A673 (cell line): ENCODE measurements around the gene ATP2A3. TPM values are rescaled to one million over a fixed set of nuclear protein-coding genes. Genes with fewer than 3 reads are reported as not detected.

Experiments used
- BruUV-seq: library from RNA; stranded (reverse); fragments of 400-500 nt; replicated peaks from 2 replicates; lab custom pipeline; 2021; lab: Mats Ljungman, UMichigan
- CTCF ChIA-PET: fragments of 300-600 bp; sonication (Branson Sonifier 250); formaldehyde crosslinking; loops from one replicate; lab custom pipeline; 2022; ENCODE audit warnings: antibody characterized with exemption; lab: Charles Lee
- POLR2A ChIA-PET: fragments of 300-600 bp; sonication (Branson Sonifier 250); formaldehyde crosslinking; loops from one replicate; lab custom pipeline; 2022; ENCODE audit warnings: antibody characterized with exemption; ENCODE audit not compliant: low non-redundant PET; lab: Charles Lee
- DNase-seq: peaks from one replicate; pipeline ENCODE4 v3.0.0-alpha.2; 2015; ENCODE audit warnings: low spot score
- H3K27ac ChIP-seq: fragments of 200-600 bp; sonication (generic); 2 replicates; pipeline ENCODE4 v1.5.1; 2016; ENCODE audit warnings: mixed run types, low read depth, mild to moderate bottlenecking, mixed read lengths, antibody characterized with exemption, low read length; ENCODE audit not compliant: poor library complexity, severe bottlenecking
- H3K27me3 ChIP-seq: fragments of 200-600 bp; sonication (generic); replicated peaks from 2 replicates; pipeline ENCODE4 v1.6.1; 2017; ENCODE audit warnings: mixed run types, low read depth, mild to moderate bottlenecking, mixed read lengths, antibody characterized with exemption, low read length; ENCODE audit not compliant: insufficient read depth, poor library complexity
- H3K36me3 ChIP-seq: fragments of 200-600 bp; sonication (generic); 2 replicates; pipeline ENCODE4 v1.6.1; 2016; ENCODE audit warnings: mixed run types, mild to moderate bottlenecking, mixed read lengths, antibody characterized with exemption, low read length; ENCODE audit not compliant: insufficient read depth, poor library complexity, severe bottlenecking
- H3K4me1 ChIP-seq: fragments of 200-600 bp; sonication (generic); 2 replicates; pipeline ENCODE4 v1.6.1; 2017; ENCODE audit warnings: mixed run types, mild to moderate bottlenecking, mixed read lengths, antibody characterized with exemption, low read length; ENCODE audit not compliant: insufficient read depth, poor library complexity, severe bottlenecking
- H3K4me3 ChIP-seq: fragments of 200-600 bp; sonication (generic); 2 replicates; pipeline ENCODE4 v1.5.1; 2016; ENCODE audit warnings: low read depth, mixed run types, mild to moderate bottlenecking, mixed read lengths, low read length; ENCODE audit not compliant: poor library complexity, severe bottlenecking
- H3K9me3 ChIP-seq: fragments of 200-600 bp; sonication (generic); 2 replicates; pipeline ENCODE4 v1.6.1; 2016; ENCODE audit warnings: mixed run types, low read depth, mild to moderate bottlenecking, mixed read lengths, antibody characterized with exemption, low read length; ENCODE audit not compliant: poor library complexity, severe bottlenecking
- CTCF ChIP-seq: fragments of 300-800, 200-600 bp; sonication (generic); conservative IDR thresholded peaks from 2 replicates; pipeline ENCODE4 v1.5.1; 2017; ENCODE audit warnings: low read depth, mild to moderate bottlenecking, antibody characterized with exemption, low read length, moderate library complexity, mixed read lengths
- EZH2 ChIP-seq: fragments of 200-600 bp; sonication (generic); IDR thresholded peaks from 2 replicates; pipeline ENCODE4 v1.6.1; 2017; ENCODE audit warnings: borderline replicate concordance, low read depth, mild to moderate bottlenecking, mixed read lengths, antibody characterized with exemption, low read length; ENCODE audit not compliant: poor library complexity, severe bottlenecking
- intact Hi-C: fragments of 100-400 bp; cut with micrococcal nuclease; formaldehyde crosslinking; loops from one replicate; pipeline ENCODE4 v1.10.0; 2022; ENCODE audit not compliant: unreplicated experiment
- total RNA-seq: library from RNA; stranded (reverse); gene quantifications from 2 replicates; pipeline ENCODE4 v1.2.3, GENCODE V29; 2021

ATP2A3 gene
- total RNA-seq, 1 experiment from 2014 or later, result 0.17 TPM

- H3K36me3 ChIP-seq, result peaks cover 13% of the 10 kb centered on the region
- POLR2A ChIA-PET, result no interaction called here
- H3K27ac ChIP-seq, result no peak overlapping the region
- no peak for DNase-seq
- H3K9me3 ChIP-seq, result no peaks in the 10 kb centered on the region
- H3K4me1 ChIP-seq, result no peaks in the 10 kb centered on the region
- no peaks in the 10 kb centered on the region for H3K27me3 ChIP-seq
- intact Hi-C loops, result loop anchor here (5.0 to 10.0 kb wide), 2 partner anchors 144 to 271 kb away; no protein-coding TSS in a partner anchor
- CTCF ChIA-PET, result interaction anchor here (1.1 to 1.9 kb wide), 2 partner anchors 95 to 271 kb away, joined by 3 to 5 read pairs; no protein-coding TSS in a partner anchor
- no TSS peak for BruUV-seq
- no peak overlapping the region for H3K4me3 ChIP-seq
- no peak for TF ChIP-seq CTCF
- TF ChIP-seq EZH2, result no peak
Observed at GRCh38 chr17:4008441-4009185, 44.4 kb upstream of the ATP2A3 start.

- no peak overlapping the region for H3K27ac ChIP-seq
- POLR2A ChIA-PET, result no interaction called here
- H3K9me3 ChIP-seq, result no peaks in the 10 kb centered on the region
- no peak overlapping the region for H3K4me3 ChIP-seq
- no peak for DNase-seq
- peaks cover 8% of the 10 kb centered on the region for H3K36me3 ChIP-seq
- peak; percentile 32; the same call in 1 of the 2 replicates for TF ChIP-seq CTCF
- no peak for TF ChIP-seq EZH2
- no peaks in the 10 kb centered on the region for H3K4me1 ChIP-seq
- CTCF ChIA-PET, result interaction anchor here (1.1 to 1.9 kb wide), 2 partner anchors 94 to 270 kb away, joined by 3 to 5 read pairs; no protein-coding TSS in a partner anchor
- intact Hi-C loops, result loop anchor here (5.0 to 10.0 kb wide), 2 partner anchors 143 to 271 kb away; no protein-coding TSS in a partner anchor
- no peaks in the 10 kb centered on the region for H3K27me3 ChIP-seq
- no TSS peak for BruUV-seq
Observed at GRCh38 chr17:4008082-4008435, 43.8 kb upstream of the ATP2A3 start.

- Histone ChIP-seq H3K27ac (no peak overlapping the region), H3K27me3 (no peaks in the 10 kb centered on the region), H3K4me3 (no peak overlapping the region), H3K36me3 (peaks cover 6% of the 10 kb centered on the region), H3K4me1 (no peaks in the 10 kb centered on the region), H3K9me3 (no peaks in the 10 kb centered on the region)
- ChIA-PET CTCF (interaction anchor here (1.1 to 1.9 kb wide), 2 partner anchors 94 to 270 kb away, joined by 3 to 5 read pairs; no protein-coding TSS in a partner anchor), POLR2A (no interaction called here)
- no TSS peak for BruUV-seq
- TF ChIP-seq EZH2 (no peak), CTCF (no peak)
- DNase-seq, result no peak
- intact Hi-C loops, result loop anchor here (5.0 to 10.0 kb wide), 2 partner anchors 143 to 270 kb away; no protein-coding TSS in a partner anchor
Observed at GRCh38 chr17:4007346-4008081, 43.3 kb upstream of the ATP2A3 start.
